Fibroblast of skin of right biceps (primary cell): ENCODE data around the gene PTPRO.

ENCODE experiments used
- DNase-seq: peaks from one replicate; pipeline ENCODE4 v3.0.0-alpha.2; 2013

PTPRO gene

DNA sequence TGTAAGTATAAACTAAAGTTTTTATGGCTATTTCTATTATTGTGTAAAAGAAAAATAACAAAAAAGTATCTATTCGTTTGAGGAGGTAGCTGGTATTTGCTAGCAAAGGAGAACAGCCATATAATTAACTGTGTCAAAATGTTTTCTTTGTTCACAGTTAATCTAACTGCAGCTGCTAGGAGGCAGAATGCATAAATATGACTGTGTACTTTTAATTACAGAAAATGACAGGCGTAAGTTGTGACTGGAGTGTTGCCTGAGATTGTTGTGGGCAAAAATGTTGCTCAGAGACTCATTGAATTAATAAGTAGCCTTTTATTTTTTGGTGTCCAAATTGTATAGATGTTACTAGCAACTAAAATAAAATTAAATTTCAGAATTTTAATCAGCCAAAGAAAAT is 33.5 kb downstream of the PTPRO start:
- no peak for DNase-seq

DNA sequence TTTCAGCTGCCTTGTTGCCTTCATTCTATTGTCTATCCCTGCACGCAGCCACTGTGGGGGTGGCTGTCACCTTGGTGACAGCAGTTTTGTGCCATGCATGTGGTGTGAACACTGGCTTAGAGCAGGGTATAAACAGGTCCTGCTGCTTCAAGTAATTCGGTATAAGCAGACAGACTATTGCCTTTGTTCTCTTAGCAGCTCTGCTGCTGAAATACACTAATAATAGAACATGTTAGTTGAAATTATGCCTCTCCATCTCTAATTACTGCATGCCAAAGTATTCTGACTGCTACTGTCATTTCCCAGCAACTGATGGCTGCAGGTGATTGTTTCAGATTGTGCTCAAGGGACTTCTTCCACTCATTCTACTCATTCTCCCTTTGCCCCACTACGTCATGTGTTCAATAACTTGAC is 34.6 kb downstream of the PTPRO start:
- DNase-seq: no peak

DNA sequence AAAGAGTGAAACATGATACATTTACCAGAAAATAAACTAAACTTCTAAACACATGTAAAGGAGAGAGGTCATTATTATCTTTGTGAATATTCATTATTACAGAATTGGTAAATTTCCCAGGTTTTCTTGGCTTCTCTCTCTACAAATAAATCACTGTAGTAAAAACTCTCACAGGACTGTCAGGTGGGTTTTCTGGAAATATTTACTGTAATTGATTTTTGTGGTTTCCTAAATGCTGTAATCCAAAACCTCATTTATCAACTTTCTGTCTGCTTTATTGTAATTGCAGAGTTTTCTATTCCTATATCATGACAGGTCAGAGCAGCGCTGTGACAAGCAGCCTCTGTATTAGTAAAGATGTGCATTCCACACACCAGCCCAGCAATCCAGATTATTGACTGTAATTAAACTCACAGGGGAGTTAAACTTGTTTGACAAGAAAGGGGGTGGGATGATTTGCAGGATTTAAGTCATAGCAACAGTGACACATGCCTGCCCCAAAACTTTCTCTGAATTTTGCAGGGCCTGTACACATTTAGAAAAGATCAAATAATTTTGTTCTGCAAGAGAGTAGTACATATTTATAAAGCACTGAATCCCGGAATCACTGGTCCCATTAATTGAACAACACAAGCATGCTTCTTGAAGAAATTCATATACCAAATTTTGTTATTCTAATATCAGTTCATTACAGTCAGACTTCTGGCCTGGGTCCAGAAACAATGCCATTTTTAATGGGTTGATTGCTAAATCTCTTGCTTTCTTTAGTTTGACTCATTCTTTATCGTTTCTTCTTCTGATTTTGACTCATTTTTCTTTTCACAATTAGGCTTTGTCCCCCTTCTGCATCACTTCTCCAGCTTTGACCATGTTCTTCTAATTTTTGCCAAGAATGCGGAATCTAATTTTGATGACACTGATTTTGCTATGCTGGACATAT is 42.2 kb downstream of the PTPRO start:
- DNase-seq: peak; percentile 1

DNA sequence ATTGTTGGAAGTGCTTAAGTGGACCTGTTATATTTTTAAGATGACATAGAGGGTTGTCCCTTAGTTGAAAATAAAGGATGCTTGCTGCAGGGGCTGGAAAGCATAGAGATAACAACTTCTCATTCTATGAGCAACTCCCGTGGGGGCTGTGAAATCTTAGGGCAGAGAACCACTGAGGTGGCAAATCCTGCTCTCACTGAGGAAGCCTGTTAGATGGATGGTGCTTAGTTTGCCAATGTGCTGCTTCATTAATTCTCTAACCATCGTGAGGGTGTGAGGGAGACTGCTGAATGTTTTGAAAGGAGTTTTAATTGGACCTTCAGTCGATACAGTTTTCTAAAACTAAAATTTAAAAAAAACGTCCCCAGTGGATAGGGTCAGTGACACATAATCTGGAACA is 46.5 kb downstream of the PTPRO start:
- no peak for DNase-seq

DNA sequence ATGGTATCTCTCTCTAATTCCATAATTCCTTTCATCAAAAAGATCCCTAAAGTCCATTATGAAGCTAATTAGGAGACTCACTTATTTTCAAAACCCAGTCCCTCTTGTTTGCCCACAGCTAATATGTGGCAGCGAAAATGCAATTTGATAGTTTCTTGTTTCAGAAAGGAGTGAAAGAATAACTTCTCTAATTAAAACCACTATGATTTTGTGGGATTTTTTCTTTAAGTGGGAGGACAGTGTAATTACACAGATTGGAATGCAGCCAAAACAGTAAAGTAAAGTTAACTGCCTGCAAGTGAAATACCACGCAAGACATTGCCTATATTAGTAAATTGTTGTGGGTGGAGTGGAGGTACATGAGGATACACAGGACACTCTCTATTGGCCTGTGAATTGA is 50.0 kb downstream of the PTPRO start:
- no peak for DNase-seq

DNA sequence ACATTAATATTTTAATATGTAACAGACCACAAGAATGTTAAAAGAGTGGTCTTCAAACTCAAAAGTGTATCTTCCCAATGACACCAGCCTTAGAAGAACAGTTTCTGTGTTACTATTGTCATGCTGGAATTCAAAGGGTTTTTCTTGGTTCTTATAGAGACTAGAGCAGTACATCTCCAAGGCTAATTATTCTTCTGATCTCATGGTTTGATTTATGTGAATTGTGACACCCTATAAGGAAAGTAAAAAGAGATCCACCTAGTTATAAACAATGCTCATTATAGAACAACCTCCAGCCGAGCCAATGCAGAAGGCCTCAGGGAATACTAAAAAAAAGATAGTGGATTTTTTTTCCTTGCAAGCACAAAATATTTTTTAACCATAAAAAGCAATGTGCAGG is 65.5 kb downstream of the PTPRO start:
- no peak for DNase-seq

DNA sequence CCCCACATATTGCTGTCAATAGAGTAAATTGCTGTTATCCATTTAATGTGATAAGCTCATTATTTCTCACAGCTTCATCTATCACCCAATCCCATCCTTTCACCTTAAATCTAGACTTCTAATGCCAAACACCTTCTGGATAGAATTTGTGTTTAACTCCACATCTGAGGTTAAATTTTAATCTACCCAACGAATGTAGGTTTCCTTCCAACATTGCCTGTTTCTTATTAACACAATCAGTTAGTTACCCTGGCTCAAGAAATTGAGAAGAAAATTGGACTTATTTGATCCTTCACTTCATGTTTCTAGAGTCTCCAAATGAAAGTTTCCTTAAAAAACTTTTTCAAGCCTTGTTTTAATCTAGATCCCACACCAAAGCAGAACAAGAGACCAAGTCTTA is 67.3 kb downstream of the PTPRO start:
- DNase-seq: no peak

DNA sequence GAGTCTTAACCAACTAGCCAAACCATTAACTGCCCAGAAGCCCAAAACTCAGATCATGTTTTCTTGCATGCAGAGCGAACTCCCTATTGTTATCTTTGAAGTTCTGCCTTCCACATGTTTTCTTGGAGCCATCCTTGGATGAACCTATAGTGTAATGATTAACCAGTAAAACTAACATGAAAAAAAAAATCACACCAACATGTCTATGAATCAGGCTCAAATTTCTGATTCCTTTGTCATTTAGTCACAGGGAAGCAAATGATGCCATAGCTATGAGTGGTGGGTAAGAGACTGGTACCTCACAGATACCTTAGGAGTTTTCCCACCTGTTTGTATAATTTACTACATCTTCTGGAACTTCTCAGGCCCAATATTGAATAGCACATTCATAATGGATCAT is 70.7 kb downstream of the PTPRO start:
- no peak for DNase-seq

DNA sequence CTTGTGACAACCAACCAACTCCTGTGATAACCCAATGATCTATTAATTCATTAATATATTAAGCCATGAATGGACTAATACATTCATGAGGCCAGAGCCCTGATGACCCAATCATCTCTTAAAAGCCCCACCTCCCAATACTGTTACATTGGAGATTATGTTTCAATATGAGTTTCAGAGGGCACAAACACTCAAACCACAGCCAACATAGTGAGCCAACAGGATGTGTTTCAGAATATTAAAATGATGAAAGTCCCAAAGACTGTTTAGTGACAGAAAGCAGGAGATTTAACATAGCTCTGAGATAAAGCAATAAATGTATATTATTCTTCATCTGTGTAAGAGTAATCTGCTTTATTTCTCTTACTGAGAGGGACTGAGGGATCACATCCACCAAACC is 71.7 kb downstream of the PTPRO start:
- DNase-seq: no peak

DNA sequence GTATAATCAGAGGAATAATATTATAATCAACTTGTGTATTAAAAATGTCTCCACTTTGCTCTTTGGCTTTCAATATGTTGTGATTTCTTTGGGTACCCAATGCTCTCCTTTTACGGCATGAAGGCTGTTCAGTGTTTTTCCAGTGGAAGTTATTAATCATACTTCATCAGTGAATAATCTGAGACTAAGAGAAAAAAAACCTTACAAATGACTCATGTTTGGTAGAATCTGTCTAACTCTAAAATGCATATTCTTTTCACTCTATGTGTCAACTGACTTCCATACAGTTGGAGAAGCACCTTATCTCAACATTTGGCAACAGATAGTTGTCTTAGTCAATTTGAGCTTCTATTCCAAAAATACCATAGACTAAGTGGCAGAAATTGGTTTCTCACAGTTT is 82.2 kb downstream of the PTPRO start:
- peak; percentile 74 for DNase-seq

DNA sequence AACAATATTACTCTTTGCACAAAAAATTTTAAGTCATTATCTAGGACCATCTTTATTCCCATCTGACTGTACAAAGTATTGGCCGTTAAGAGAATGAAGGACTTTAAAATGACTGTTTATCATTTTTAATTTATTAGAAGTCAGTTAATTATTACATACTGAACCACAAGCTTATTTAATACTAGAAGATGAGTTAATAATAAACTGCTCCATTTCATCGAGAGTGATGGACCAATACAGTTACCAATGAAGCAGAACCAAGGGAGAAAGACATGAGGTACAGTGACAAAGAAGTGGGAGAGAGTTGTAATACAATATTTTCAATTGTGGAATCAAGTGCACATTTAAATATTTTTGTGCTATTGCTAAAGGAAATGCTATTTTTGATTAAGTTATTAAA is 83.3 kb downstream of the PTPRO start:
- DNase-seq: no peak

DNA sequence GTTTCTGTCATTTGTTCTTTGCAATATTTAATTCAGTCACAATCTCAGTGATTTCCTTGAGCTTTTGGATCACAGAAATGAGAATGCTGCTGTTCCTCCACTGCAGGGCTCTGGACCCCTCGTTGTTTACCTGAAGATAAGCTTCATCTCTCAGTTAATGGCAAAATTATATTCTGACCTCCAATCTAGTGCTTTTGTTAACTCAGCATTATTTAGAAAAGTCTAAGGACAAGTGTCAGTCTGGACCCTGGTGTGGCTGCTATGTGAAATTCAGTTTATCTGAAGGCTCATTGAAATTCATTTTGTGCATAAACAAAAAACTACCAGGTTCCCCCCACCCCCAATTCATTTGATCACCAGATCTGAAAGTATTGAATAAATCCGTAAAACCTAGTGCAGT is 84.7 kb downstream of the PTPRO start:
- no peak for DNase-seq

DNA sequence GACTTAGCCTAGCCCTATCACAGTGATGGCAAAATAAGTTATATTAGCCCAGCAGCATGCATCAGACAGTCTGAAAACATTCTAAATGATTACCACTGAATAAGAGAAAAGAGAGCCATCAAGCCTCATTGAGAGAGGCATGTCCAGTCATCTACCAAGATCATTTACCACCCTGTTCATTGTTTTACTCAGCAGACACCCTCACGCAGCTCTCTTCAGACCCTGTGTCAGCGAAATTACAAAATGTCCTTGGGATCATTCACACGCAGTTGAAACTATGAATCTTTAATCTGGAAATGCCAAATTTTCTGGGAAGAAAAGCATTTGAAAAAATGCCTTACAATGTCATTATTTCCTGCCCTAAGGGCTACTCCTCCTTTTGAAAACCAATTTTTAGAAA is 89.5 kb downstream of the PTPRO start:
- no peak for DNase-seq

DNA sequence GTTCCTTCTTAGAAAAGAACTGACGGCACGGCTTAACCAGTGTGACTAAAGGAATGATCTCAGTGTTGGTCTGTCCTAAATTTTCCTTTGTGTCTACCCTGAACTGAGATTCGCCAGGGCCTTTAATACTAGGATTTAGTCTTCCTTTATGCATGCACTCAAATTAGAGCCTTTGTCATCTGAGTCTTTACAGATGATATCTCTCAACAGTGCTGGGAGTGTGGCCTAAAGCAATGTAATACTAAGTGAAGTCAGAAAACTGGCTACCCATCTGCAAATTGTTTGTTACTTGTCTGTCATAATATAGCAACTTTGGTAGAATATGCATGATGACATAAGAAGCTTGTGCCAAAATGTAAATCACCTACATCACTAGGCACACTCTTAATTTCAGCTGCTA is 95.4 kb downstream of the PTPRO start:
- no peak for DNase-seq

DNA sequence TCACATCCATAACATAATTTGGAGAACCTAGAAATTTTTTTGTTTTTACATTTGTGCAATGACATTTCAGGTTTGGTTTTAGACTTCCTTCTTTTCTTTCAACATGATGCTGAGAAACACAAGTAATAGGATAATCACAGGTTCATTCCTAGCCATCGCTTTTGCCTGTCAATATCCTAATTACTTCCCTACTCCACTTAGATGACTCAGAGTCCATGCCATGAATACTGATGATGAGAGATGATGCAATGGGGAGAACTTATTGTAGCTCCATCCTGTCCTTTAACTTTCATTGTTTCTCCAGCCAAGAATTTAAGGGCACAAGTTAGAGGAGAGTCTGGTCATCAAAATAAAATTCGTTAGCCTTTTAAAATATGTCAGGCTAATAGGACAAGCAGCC is 101.3 kb downstream of the PTPRO start:
- peak; percentile 62 for DNase-seq

DNA sequence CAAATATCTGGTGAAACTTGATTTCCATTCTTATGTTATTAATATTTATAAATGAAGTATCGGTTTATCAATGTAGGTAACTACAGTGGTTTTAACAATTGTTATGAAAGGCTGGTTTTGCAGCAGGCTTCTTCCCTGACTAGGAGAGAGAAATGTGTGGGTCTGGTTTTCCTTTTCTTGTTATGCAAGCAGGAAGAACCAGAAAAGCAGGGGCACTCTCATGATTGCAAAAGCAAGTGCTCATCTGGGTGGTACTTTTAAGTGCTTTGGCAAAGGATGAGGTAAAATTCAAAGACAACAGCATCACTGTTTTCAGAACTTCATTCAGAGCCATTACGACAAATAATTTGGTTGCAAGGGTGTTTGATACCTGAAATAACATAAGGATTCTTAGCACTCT is 105.6 kb downstream of the PTPRO start:
- no peak for DNase-seq

DNA sequence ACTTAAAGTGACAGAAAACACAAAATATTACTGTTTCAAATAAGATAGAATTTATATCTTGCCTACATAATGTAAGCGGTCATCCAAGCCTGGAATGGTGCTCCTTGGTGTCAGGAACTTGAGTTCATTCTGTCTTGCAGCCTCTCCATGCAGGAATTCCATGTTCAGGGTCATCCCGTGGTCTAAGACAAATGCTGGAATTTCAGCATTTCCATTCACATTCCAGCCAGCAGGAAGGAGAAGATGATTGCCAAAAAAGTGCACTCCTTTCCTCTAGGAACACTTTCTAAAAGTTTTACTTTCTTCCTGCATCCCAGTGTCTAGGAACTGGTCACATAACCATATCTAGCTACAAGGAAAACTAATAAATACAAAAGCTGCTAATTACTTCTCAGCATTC is 106.3 kb downstream of the PTPRO start:
- DNase-seq: peak; percentile 7

DNA sequence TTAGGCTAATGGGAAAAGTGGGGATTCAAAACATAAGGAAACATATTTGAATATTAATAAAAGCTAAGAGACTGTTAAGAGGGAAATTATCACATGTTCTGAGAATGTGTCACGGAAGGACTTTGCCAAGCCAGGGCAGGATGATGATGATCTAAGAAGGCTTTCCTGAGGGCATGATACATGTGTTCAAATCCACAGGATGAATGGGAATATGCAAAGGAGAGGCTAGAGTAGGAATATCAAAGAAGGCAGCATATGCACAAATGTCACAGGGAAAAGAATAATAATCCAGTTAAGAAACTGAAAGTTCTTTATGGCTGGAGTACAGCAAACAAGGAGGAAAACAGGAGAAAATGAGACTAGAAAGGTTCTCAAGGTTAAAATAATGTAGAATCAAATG is 107.0 kb downstream of the PTPRO start:
- no peak for DNase-seq

DNA sequence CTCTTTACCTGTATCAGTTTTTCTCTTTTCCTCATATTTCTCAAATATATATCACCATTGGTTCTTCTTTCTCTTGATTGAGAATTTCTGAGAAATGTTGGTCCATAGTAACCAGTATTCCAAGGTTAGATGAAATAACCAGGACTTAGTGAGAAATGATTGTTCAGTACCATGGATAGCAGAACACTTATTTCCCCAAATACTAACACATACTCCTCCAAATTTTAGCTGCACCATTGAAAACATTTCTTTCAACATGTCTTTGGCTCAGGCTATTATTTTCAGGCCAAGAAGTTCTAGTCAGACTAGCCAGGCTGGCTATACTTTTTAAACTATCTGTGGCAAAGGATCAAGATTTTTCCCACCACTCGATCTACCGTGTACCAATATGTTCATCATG is 113.3 kb downstream of the PTPRO start:
- no peak for DNase-seq

DNA sequence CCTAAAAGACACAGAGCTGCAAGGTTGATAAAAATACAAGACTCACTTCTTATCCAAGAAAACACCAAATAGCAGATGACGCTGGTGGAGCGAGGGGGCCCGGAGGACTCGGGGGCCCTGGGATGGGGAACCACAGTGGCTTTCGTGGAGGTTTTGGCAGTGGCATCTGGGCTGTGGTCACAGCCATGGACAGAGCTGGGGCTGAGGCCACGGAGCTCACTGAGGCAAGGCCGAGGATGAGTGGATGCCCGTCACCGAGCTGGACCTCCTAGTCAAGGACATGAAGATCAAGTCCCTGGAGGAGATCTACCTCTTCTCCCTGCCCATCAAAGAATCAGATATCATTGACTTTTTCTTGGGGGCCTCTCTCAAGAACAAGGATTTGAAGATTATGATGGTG is 117.2 kb downstream of the PTPRO start:
- DNase-seq: no peak

DNA sequence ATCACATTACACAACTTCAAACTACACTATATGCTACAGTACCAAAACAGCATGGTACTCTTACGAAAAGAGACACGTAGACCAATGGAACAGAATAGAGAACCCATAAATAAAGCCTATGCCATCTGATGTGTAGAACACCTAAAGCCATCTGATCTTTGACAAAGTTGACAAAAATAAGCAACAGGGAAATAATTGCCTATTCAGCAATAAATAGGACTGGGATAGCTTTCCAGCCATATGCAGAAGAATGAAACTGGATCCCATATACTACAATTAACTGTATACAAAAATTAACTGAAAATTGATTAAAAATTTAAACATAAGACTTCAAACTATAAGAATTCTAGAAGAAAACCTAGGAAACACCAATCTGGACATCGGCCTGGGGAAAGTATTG is 120.7 kb downstream of the PTPRO start:
- no peak for DNase-seq

DNA sequence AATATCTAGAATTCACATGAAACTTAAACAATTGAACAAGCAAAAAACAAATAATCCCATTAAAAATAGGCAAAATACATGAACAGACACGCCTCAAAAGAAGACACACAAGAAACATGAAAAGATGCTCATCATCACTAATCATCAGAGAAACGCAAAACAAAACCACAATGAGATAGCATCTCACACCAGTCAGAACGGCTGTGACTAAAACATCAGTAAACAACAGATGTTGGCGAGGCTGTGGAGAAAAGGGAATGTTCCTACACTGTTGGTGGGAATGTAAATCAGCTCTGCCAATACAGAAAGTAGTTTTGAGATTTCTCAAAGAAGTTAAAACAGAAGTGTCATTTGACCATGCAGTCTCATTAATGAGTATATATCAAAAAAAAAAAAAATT is 121.3 kb downstream of the PTPRO start:
- no peak for DNase-seq

DNA sequence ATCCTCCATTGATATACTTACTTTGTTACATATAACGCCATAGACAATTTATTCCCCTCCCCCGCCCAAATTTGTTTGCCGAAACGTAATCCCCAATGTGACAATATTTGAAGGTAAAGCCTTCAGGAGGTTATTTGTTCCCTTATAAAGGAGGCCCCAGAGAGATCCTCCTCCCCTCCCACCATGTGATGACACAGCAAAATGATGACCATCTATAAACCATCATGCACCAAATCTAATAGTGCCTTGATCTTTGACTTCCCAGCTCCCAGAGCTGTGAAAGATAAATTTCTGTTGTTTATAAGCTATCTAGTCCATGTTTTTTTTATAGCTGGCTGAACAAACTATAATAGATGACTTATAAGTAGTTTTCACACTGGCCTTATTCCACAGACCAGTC is 122.2 kb downstream of the PTPRO start:
- DNase-seq: no peak

DNA sequence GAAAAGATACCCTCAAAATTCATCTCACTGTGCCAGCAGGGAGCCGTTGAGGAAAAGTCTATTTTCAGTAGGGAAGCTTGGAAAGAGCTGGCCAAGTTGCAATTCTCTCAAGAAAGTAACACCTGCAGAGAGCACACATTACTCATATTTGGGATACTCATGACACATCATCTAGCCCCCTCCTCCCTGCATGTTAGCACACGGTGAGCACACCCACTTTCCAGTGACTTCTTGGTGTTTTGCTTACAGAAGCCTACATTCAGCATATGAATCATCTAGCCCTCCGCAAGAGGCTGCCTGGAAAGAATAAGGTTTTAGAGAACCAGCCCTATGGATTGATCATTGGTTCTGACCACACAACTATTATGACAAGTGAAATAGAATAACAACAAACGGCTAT is 124.5 kb downstream of the PTPRO start:
- no peak for DNase-seq

DNA sequence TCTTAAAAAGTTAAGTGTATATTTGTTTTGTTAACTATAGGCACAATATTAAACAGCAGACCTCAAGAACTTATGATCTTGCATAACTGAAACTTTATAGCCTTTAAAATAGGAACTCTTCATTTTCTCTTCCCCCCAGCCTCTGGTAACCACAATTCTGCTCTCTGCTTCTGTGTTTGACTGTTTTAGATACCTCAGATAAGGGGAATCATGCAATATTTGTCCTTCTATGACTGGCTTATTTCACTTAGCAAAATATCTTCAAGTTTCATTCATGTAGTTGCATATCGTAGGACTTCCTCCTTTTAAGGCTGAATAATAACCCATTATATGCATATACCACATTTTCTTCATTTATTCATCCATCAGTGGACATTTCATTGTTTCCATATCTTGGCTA is 131.3 kb downstream of the PTPRO start:
- DNase-seq: no peak
